WTC11 (cell line): ENCODE measurements around the gene ITM2A. TPM values are rescaled to one million over a fixed set of nuclear protein-coding genes. Genes with fewer than 3 reads are reported as not detected.

Source experiments
- ATAC-seq: fragments of 200-7000 bp; cut with Tn5 transposase; 2 replicates; pipeline ENCODE4 v1.10.0; 2021; ENCODE audit warnings: mild to moderate bottlenecking, moderate library complexity
- CTCF ChIA-PET: fragments of 300-600 bp; sonication (Branson Sonifier 250); formaldehyde crosslinking; loops from one replicate; lab custom pipeline; 2021; ENCODE audit warnings: antibody characterized with exemption; lab: Charles Lee
- POLR2A ChIA-PET: fragments of 350-600 bp; sonication (Branson Sonifier 250); formaldehyde crosslinking; loops from one replicate; lab custom pipeline; 2021; ENCODE audit warnings: antibody characterized with exemption; lab: Charles Lee
- DNase-seq: peaks from one replicate; pipeline ENCODE4 v3.0.0; 2021; ENCODE audit warnings: low spot score
- H3K27ac Mint-ChIP-seq: 2 replicates; pipeline ENCODE4 v1.8.0; 2021; ENCODE audit warnings: mixed read lengths
- H3K27me3 Mint-ChIP-seq: 2 replicates; pipeline ENCODE4 v1.8.0; 2021; ENCODE audit warnings: low read depth, mild to moderate bottlenecking, moderate library complexity, mixed read lengths
- H3K36me3 Mint-ChIP-seq: 2 replicates; pipeline ENCODE4 v1.8.0; 2021; ENCODE audit warnings: mixed read lengths
- H3K4me1 Mint-ChIP-seq: 2 replicates; pipeline ENCODE4 v1.8.0; 2022; ENCODE audit warnings: mixed read lengths
- H3K4me3 Mint-ChIP-seq: 2 replicates; pipeline ENCODE4 v1.8.0; 2021; ENCODE audit warnings: mild to moderate bottlenecking, moderate library complexity, mixed read lengths
- H3K9me3 Mint-ChIP-seq: 2 replicates; pipeline ENCODE4 v1.8.0; 2021; ENCODE audit warnings: mixed read lengths
- ATF1 ChIP-seq: sonication (generic); formaldehyde crosslinking; IDR thresholded peaks from 2 replicates; pipeline ENCODE4 v1.8.1; 2023; ENCODE audit warnings: mild to moderate bottlenecking, moderate library complexity, missing genetic modification reagents
- ATF2 ChIP-seq: sonication (generic); formaldehyde crosslinking; IDR thresholded peaks from 2 replicates; pipeline ENCODE4 v1.8.1; 2022; ENCODE audit warnings: low read depth, missing genetic modification reagents, borderline replicate concordance
- CBFB ChIP-seq: sonication (generic); formaldehyde crosslinking; IDR thresholded peaks from 2 replicates; pipeline ENCODE4 v1.8.1; 2022; ENCODE audit warnings: mild to moderate bottlenecking, low read depth, missing genetic modification reagents
- CREB1 ChIP-seq: sonication (generic); formaldehyde crosslinking; IDR thresholded peaks from 2 replicates; pipeline ENCODE4 v1.8.0; 2023; ENCODE audit warnings: mild to moderate bottlenecking, missing genetic modification reagents
- HMGA2 ChIP-seq: fragments of 250-450 bp; sonication (Bioruptor Pico); IDR thresholded peaks from 2 replicates; pipeline ENCODE4 v1.4.0; 2021; ENCODE audit warnings: mild to moderate bottlenecking, moderate library complexity
- HMGXB4 ChIP-seq: sonication (generic); formaldehyde crosslinking; IDR thresholded peaks from 2 replicates; pipeline ENCODE4 v1.8.1; 2023; ENCODE audit warnings: mild to moderate bottlenecking, moderate library complexity, missing genetic modification reagents
- IRF2 ChIP-seq: sonication (generic); formaldehyde crosslinking; IDR thresholded peaks from 2 replicates; pipeline ENCODE4 v1.8.0; 2022; ENCODE audit warnings: low read depth, missing genetic modification reagents, borderline replicate concordance
- JUN ChIP-seq: sonication (generic); formaldehyde crosslinking; IDR thresholded peaks from 2 replicates; pipeline ENCODE4 v1.8.0; 2023; ENCODE audit warnings: mild to moderate bottlenecking, missing genetic modification reagents
- MXD4 ChIP-seq: fragments of 250-450 bp; sonication (Bioruptor Pico); IDR thresholded peaks from 2 replicates; pipeline ENCODE4 v1.8.0; 2021; ENCODE audit warnings: mild to moderate bottlenecking, moderate library complexity, borderline replicate concordance
- NFYB ChIP-seq: sonication (generic); formaldehyde crosslinking; conservative IDR thresholded peaks from 2 replicates; pipeline ENCODE4 v1.8.0; 2022; ENCODE audit warnings: low read depth, missing genetic modification reagents
- NR2C2 ChIP-seq: sonication (generic); formaldehyde crosslinking; IDR thresholded peaks from 2 replicates; pipeline ENCODE4 v1.8.0; 2022; ENCODE audit warnings: mild to moderate bottlenecking, missing genetic modification reagents
- RELA ChIP-seq: sonication (generic); formaldehyde crosslinking; IDR thresholded peaks from 2 replicates; pipeline ENCODE4 v1.8.1; 2022; ENCODE audit warnings: missing genetic modification reagents, mild to moderate bottlenecking, borderline replicate concordance
- SOX15 ChIP-seq: fragments of 250-450 bp; sonication (Bioruptor Pico); IDR thresholded peaks from 2 replicates; pipeline ENCODE4 v1.9.0; 2021; ENCODE audit warnings: mild to moderate bottlenecking
- ZNF219 ChIP-seq: sonication (generic); formaldehyde crosslinking; IDR thresholded peaks from 2 replicates; pipeline ENCODE4 v1.8.0; 2023; ENCODE audit warnings: missing genetic modification reagents, mild to moderate bottlenecking, borderline replicate concordance
- ZNF232 ChIP-seq: sonication (generic); formaldehyde crosslinking; IDR thresholded peaks from 2 replicates; pipeline ENCODE4 v1.8.0; 2022; ENCODE audit warnings: mild to moderate bottlenecking, missing genetic modification reagents
- ZNF263 ChIP-seq: sonication (generic); formaldehyde crosslinking; IDR thresholded peaks from 2 replicates; pipeline ENCODE4 v1.8.1; 2022; ENCODE audit warnings: low read depth, mild to moderate bottlenecking, moderate library complexity, missing genetic modification reagents
- ZNF281 ChIP-seq: sonication (generic); formaldehyde crosslinking; IDR thresholded peaks from 2 replicates; pipeline ENCODE4 v1.8.0; 2023; ENCODE audit warnings: mild to moderate bottlenecking, missing genetic modification reagents
- ZNF396 ChIP-seq: fragments of 250-450 bp; sonication (Bioruptor Pico); IDR thresholded peaks from 2 replicates; pipeline ENCODE4 v1.8.0; 2021; ENCODE audit warnings: mild to moderate bottlenecking, moderate library complexity, borderline replicate concordance
- ZNF423 ChIP-seq: fragments of 250-450 bp; sonication (Bioruptor Pico); IDR thresholded peaks from 2 replicates; pipeline ENCODE4 v2.1.2; 2022; ENCODE audit warnings: mild to moderate bottlenecking, moderate library complexity
- ZSCAN18 ChIP-seq: fragments of 250-450 bp; sonication (Bioruptor Pico); IDR thresholded peaks from 2 replicates; pipeline ENCODE4 v2.1.2; 2022; ENCODE audit warnings: mild to moderate bottlenecking, moderate library complexity
- total RNA-seq: library from RNA; stranded (reverse); gene quantifications from 3 replicates; pipeline ENCODE4 v1.2.3, GENCODE V29; 2021
- TF ChIP-seq, protein P1 (sequence below): sonication (generic); formaldehyde crosslinking; IDR thresholded peaks from 2 replicates; pipeline ENCODE4 v1.8.1; 2022; ENCODE audit warnings: mild to moderate bottlenecking, moderate library complexity, missing genetic modification reagents

Gene ITM2A
- total RNA-seq, 1 experiment from 2014 or later, result 43.4 TPM

DNA sequence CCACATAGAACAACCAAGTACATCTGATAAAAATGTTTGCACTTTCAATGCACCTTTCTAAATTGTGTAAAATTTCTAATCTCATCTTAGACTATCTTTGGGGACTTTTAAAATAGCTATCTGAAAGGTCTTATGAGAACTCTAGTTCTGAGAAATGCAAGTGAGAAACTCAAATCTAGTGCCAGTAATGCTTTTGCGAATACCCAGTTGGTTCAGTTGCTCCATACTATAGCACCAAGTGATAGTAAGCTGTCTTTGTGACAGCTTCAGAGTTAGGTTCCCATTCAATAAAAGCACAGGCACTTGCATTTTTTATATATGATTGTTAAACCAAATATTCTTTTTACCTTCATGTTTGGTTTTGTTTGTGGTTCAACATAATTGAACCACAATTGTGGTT is 4.5 kb upstream of the ITM2A start (continued):
- TF ChIP-seq ZSCAN18, result no peak
- no peak for TF ChIP-seq CBFB
- no peak for TF ChIP-seq IRF2 (CRISPR knock-in tag)
- no peak for TF ChIP-seq MXD4 (CRISPR knock-in tag)
- no peak for TF ChIP-seq CREB1 (CRISPR knock-in tag)
- no peak for TF ChIP-seq RELA
- TF ChIP-seq ZNF423, result no peak
- TF ChIP-seq ZNF263, result no peak
- no peak for TF ChIP-seq ZNF232 (CRISPR knock-in tag)
- no peak for TF ChIP-seq ZNF219 (CRISPR knock-in tag)
- no peak for TF ChIP-seq SOX15 (CRISPR knock-in tag)

DNA sequence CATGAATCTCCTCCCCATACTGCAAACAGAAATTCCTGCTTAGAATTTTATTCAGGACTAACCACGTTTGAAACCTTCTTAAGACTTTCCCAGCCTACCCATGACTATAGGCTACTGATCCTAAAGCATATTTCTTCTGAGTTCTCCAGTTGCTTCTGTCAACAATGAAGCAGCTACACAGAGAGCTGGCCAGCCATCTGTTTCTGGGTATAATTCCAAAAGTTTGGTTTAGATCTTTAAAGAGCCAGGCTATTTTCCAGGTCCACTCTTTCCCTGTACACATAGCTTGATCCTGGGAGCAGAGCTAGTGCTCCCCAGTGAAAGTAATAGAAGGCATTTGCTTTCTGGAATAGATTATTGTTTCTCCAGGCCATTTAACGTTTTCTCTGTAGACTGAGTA is 4.0 kb upstream of the ITM2A start:
- Mint-ChIP-seq H3K36me3 (no peaks in the 10 kb centered on the region), H3K9me3 (peaks cover 7% of the 10 kb centered on the region; the same call in 1 of the 2 replicates), H3K27me3 (no peaks in the 10 kb centered on the region), H3K27ac (no peak overlapping the region), H3K4me1 (peaks cover 23% of the 10 kb centered on the region), H3K4me3 (no peak overlapping the region)
- ATAC-seq (no peak), DNase-seq (no peak)
- ChIA-PET POLR2A (no interaction called here), CTCF (no interaction called here)
- TF ChIP-seq ATF2 (CRISPR knock-in tag) (no peak), ATF1 (CRISPR knock-in tag) (no peak), NFYB (CRISPR knock-in tag) (no peak), HMGXB4 (CRISPR knock-in tag) (no peak), NR2C2 (no peak), JUN (CRISPR knock-in tag) (no peak), ZNF281 (CRISPR knock-in tag) (no peak), HMGA2 (CRISPR knock-in tag) (no peak), ZNF396 (no peak)
- TF ChIP-seq, protein P1, sequence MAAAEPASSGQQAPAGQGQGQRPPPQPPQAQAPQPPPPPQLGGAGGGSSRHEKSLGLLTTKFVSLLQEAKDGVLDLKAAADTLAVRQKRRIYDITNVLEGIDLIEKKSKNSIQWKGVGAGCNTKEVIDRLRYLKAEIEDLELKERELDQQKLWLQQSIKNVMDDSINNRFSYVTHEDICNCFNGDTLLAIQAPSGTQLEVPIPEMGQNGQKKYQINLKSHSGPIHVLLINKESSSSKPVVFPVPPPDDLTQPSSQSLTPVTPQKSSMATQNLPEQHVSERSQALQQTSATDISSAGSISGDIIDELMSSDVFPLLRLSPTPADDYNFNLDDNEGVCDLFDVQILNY (CRISPR knock-in tag), result no peak
- TF ChIP-seq, all 79 proteins: peak for 0
